Skeletal muscle satellite cell (primary cell): ENCODE data around the gene MPDZ.

Experiments
- H3K27me3 ChIP-seq: 2 replicates; pipeline ENCODE4 v1.7.0; 2013; ENCODE audit warnings: low read length; ENCODE audit not compliant: control insufficient read depth, insufficient read depth
- H3K36me3 ChIP-seq: 2 replicates; pipeline ENCODE4 v1.7.0; 2013; ENCODE audit warnings: mild to moderate bottlenecking, control low read depth, low read length; ENCODE audit not compliant: insufficient read depth
- H3K4me1 ChIP-seq: 2 replicates; pipeline ENCODE4 v1.7.0; 2013; ENCODE audit warnings: low read length; ENCODE audit not compliant: control insufficient read depth, insufficient read depth
- H3K4me2 ChIP-seq: 2 replicates; pipeline ENCODE4 v1.7.0; 2013; ENCODE audit warnings: mild to moderate bottlenecking, low read length
- H3K4me3 ChIP-seq: 2 replicates; pipeline ENCODE4 v1.7.0; 2013; ENCODE audit warnings: low read length
- H3K9ac ChIP-seq: 2 replicates; pipeline ENCODE4 v1.7.0; 2013; ENCODE audit warnings: mild to moderate bottlenecking, low read depth, low read length, moderate library complexity
- H3K9me3 ChIP-seq: replicated peaks from 2 replicates; pipeline ENCODE4 v1.7.0; 2013; ENCODE audit warnings: mild to moderate bottlenecking, control low read depth, low read length

MPDZ gene

GRCh38 chr9:13174906-13175639, 104.4 kb downstream of the MPDZ start:
- no peaks in the 10 kb centered on the region for H3K36me3 ChIP-seq
- no peaks in the 10 kb centered on the region for H3K9me3 ChIP-seq
- no peak overlapping the region for H3K4me2 ChIP-seq
- no peak overlapping the region for H3K4me3 ChIP-seq
- peaks cover 2% of the 10 kb centered on the region for H3K4me1 ChIP-seq
- H3K9ac ChIP-seq: no peak overlapping the region
- no peaks in the 10 kb centered on the region for H3K27me3 ChIP-seq

GRCh38 chr9:13173553-13173952, 105.9 kb downstream of the MPDZ start:
- Histone ChIP-seq H3K4me2 (no peak overlapping the region), H3K4me1 (no peaks in the 10 kb centered on the region), H3K4me3 (no peak overlapping the region), H3K36me3 (no peaks in the 10 kb centered on the region), H3K9ac (no peak overlapping the region), H3K27me3 (no peaks in the 10 kb centered on the region), H3K9me3 (no peaks in the 10 kb centered on the region)

GRCh38 chr9:13171261-13171660, 108.2 kb downstream of the MPDZ start:
- Histone ChIP-seq H3K9me3 (no peaks in the 10 kb centered on the region), H3K4me1 (peaks cover 9% of the 10 kb centered on the region), H3K9ac (no peak overlapping the region), H3K36me3 (peaks cover 6% of the 10 kb centered on the region), H3K4me3 (no peak overlapping the region), H3K4me2 (no peak overlapping the region), H3K27me3 (no peaks in the 10 kb centered on the region)

- Histone ChIP-seq H3K9ac (no peak overlapping the region), H3K4me3 (no peak overlapping the region), H3K9me3 (no peaks in the 10 kb centered on the region), H3K36me3 (peaks cover 6% of the 10 kb centered on the region), H3K27me3 (no peaks in the 10 kb centered on the region), H3K4me1 (peaks cover 9% of the 10 kb centered on the region), H3K4me2 (no peak overlapping the region)
These were observed 112.5 kb downstream of the MPDZ start for GRCh38 chr9:13166996-13167395.

- Histone ChIP-seq H3K9me3 (no peaks in the 10 kb centered on the region), H3K27me3 (no peaks in the 10 kb centered on the region), H3K4me3 (no peak overlapping the region), H3K4me1 (peaks cover 9% of the 10 kb centered on the region), H3K4me2 (no peak overlapping the region), H3K9ac (no peak overlapping the region), H3K36me3 (peaks cover 6% of the 10 kb centered on the region)
These were observed 113.5 kb downstream of the MPDZ start for GRCh38 chr9:13165956-13166355.

- Histone ChIP-seq H3K27me3 (no peaks in the 10 kb centered on the region), H3K9ac (no peak overlapping the region), H3K4me1 (peaks cover 9% of the 10 kb centered on the region), H3K9me3 (no peaks in the 10 kb centered on the region), H3K4me3 (no peak overlapping the region), H3K4me2 (no peak overlapping the region), H3K36me3 (peaks cover 6% of the 10 kb centered on the region)
These were observed 114.1 kb downstream of the MPDZ start for GRCh38 chr9:13165236-13165945.

- H3K4me1 ChIP-seq: peaks cover 9% of the 10 kb centered on the region
- no peak overlapping the region for H3K9ac ChIP-seq
- no peaks in the 10 kb centered on the region for H3K9me3 ChIP-seq
- no peak overlapping the region for H3K4me2 ChIP-seq
- H3K27me3 ChIP-seq: no peaks in the 10 kb centered on the region
- H3K4me3 ChIP-seq: no peak overlapping the region
- peaks cover 6% of the 10 kb centered on the region for H3K36me3 ChIP-seq
These were observed 115.5 kb downstream of the MPDZ start for GRCh38 chr9:13163946-13164345.

- H3K4me2 ChIP-seq: no peak overlapping the region
- H3K36me3 ChIP-seq: peaks cover 6% of the 10 kb centered on the region
- peaks cover 9% of the 10 kb centered on the region for H3K4me1 ChIP-seq
- no peak overlapping the region for H3K9ac ChIP-seq
- H3K4me3 ChIP-seq: no peak overlapping the region
- no peaks in the 10 kb centered on the region for H3K9me3 ChIP-seq
- H3K27me3 ChIP-seq: no peaks in the 10 kb centered on the region
These were observed 116.2 kb downstream of the MPDZ start for GRCh38 chr9:13163287-13163686.

- H3K4me2 ChIP-seq: no peak overlapping the region
- no peaks in the 10 kb centered on the region for H3K9me3 ChIP-seq
- H3K9ac ChIP-seq: no peak overlapping the region
- H3K4me3 ChIP-seq: no peak overlapping the region
- no peaks in the 10 kb centered on the region for H3K4me1 ChIP-seq
- no peaks in the 10 kb centered on the region for H3K27me3 ChIP-seq
- no peaks in the 10 kb centered on the region for H3K36me3 ChIP-seq
These were observed 119.4 kb downstream of the MPDZ start for GRCh38 chr9:13160051-13160450.

- Histone ChIP-seq H3K27me3 (no peaks in the 10 kb centered on the region), H3K4me3 (no peak overlapping the region), H3K36me3 (no peaks in the 10 kb centered on the region), H3K9ac (no peak overlapping the region), H3K4me1 (no peaks in the 10 kb centered on the region), H3K9me3 (no peaks in the 10 kb centered on the region), H3K4me2 (no peak overlapping the region)
These were observed 120.5 kb downstream of the MPDZ start for GRCh38 chr9:13158986-13159385.

GRCh38 chr9:13151489-13151888, 128.0 kb downstream of the MPDZ start:
- Histone ChIP-seq H3K27me3 (no peaks in the 10 kb centered on the region), H3K4me1 (no peaks in the 10 kb centered on the region), H3K4me3 (no peak overlapping the region), H3K4me2 (no peak overlapping the region), H3K9ac (no peak overlapping the region), H3K9me3 (no peaks in the 10 kb centered on the region), H3K36me3 (peaks cover 5% of the 10 kb centered on the region)

GRCh38 chr9:13149454-13149853, 130.0 kb downstream of the MPDZ start:
- Histone ChIP-seq H3K4me3 (no peak overlapping the region), H3K9me3 (no peaks in the 10 kb centered on the region), H3K9ac (no peak overlapping the region), H3K4me2 (no peak overlapping the region), H3K4me1 (no peaks in the 10 kb centered on the region), H3K36me3 (peaks cover 5% of the 10 kb centered on the region), H3K27me3 (no peaks in the 10 kb centered on the region)
